ENCODE results near the gene PALLD.

Gene PALLD

GRCh38 chr4:168864821-168865541 is 368.1 kb downstream of the PALLD start:
- DNase-seq: no peak
- H3K9me3 ChIP-seq: no peaks in the 10 kb centered on the region
- no peak overlapping the region for H3K4me3 ChIP-seq (ENCODE audit: low read depth, low read length)
- no peaks in the 10 kb centered on the region; the same call in 1 of the 2 replicates for H3K4me1 ChIP-seq
- no peaks in the 10 kb centered on the region for H3K27me3 ChIP-seq
- no peaks in the 10 kb centered on the region for H3K36me3 ChIP-seq
- TF ChIP-seq CTCF (IDR thresholded peaks at IDR 0.05; ENCODE audit: low read depth, low read length): peak; percentile 11; the same call in 1 of the 2 replicates

- no peak for TF ChIP-seq CTCF (IDR thresholded peaks at IDR 0.05; ENCODE audit: low read depth, low read length)
- H3K4me3 ChIP-seq (ENCODE audit: low read depth, low read length): no peak overlapping the region
- H3K4me1 ChIP-seq: no peaks in the 10 kb centered on the region
- DNase-seq: no peak
- no peaks in the 10 kb centered on the region for H3K9me3 ChIP-seq
- H3K27me3 ChIP-seq: no peaks in the 10 kb centered on the region
- no peaks in the 10 kb centered on the region for H3K36me3 ChIP-seq
These were observed 369.0 kb downstream of the PALLD start for GRCh38 chr4:168865854-168866253.

- no peaks in the 10 kb centered on the region for H3K27me3 ChIP-seq
- H3K9me3 ChIP-seq: no peaks in the 10 kb centered on the region
- no peaks in the 10 kb centered on the region for H3K4me1 ChIP-seq
- H3K36me3 ChIP-seq: no peaks in the 10 kb centered on the region
- no peak for DNase-seq
- no peak for TF ChIP-seq CTCF (IDR thresholded peaks at IDR 0.05; ENCODE audit: low read depth, low read length)
- H3K4me3 ChIP-seq (ENCODE audit: low read depth, low read length): no peak overlapping the region
These were observed 369.8 kb downstream of the PALLD start for GRCh38 chr4:168866635-168867034.

GRCh38 chr4:168867128-168867527 is 370.3 kb downstream of the PALLD start:
- no peaks in the 10 kb centered on the region for H3K9me3 ChIP-seq
- no peak for DNase-seq

GRCh38 chr4:168868044-168868781 is 371.4 kb downstream of the PALLD start:
- H3K4me3 ChIP-seq (ENCODE audit: low read depth, low read length): no peak overlapping the region
- no peaks in the 10 kb centered on the region for H3K9me3 ChIP-seq
- no peaks in the 10 kb centered on the region for H3K27me3 ChIP-seq
- H3K36me3 ChIP-seq: no peaks in the 10 kb centered on the region
- no peaks in the 10 kb centered on the region for H3K4me1 ChIP-seq
- TF ChIP-seq CTCF (IDR thresholded peaks at IDR 0.05; ENCODE audit: low read depth, low read length): no peak
- DNase-seq: no peak

More at GRCh38 chr4:168867128-168867527, 370.3 kb downstream of the PALLD start:
- Histone ChIP-seq H3K27me3 (no peaks in the 10 kb centered on the region), H3K4me3 (ENCODE audit: low read depth, low read length) (no peak overlapping the region), H3K36me3 (no peaks in the 10 kb centered on the region), H3K4me1 (no peaks in the 10 kb centered on the region)
- no peak for TF ChIP-seq CTCF (IDR thresholded peaks at IDR 0.05; ENCODE audit: low read depth, low read length)

GRCh38 chr4:168868802-168869201 is 371.9 kb downstream of the PALLD start:
- DNase-seq: no peak
- H3K9me3 ChIP-seq: no peaks in the 10 kb centered on the region
- H3K4me1 ChIP-seq: no peaks in the 10 kb centered on the region
- no peak overlapping the region for H3K4me3 ChIP-seq (ENCODE audit: low read depth, low read length)
- H3K36me3 ChIP-seq: no peaks in the 10 kb centered on the region
- TF ChIP-seq CTCF (IDR thresholded peaks at IDR 0.05; ENCODE audit: low read depth, low read length): no peak
- H3K27me3 ChIP-seq: no peaks in the 10 kb centered on the region
